Testis (tissue), 3 donors: ENCODE data around the gene BASP1. TPM values are rescaled to one million over a fixed set of nuclear protein-coding genes. Genes with fewer than 3 reads are reported as not detected.

Source experiments
- DNase-seq: peaks from one replicate; pipeline ENCODE4 v3.0.0-alpha.2; 2019
- H3K27ac ChIP-seq, 2 donors: fragments of 200-600 bp; sonication (generic); one replicate each; pipeline ENCODE4 v1.5.1; 2019
- H3K27me3 ChIP-seq: fragments of 200-600 bp; sonication (generic); one replicate; pipeline ENCODE4 v1.5.1; 2019
- H3K36me3 ChIP-seq: fragments of 200-600 bp; sonication (generic); one replicate; pipeline ENCODE4 v1.5.1; 2017; ENCODE audit warnings: low read depth; ENCODE audit errors: missing control alignments
- H3K4me1 ChIP-seq: fragments of 200-600 bp; sonication (generic); one replicate; pipeline ENCODE4 v1.5.1; 2019
- H3K4me3 ChIP-seq, 2 donors: fragments of 200-600 bp; sonication (generic); one replicate each; pipeline ENCODE4 v1.5.1; 2017 to 2019
- H3K9me3 ChIP-seq: fragments of 200-600 bp; sonication (generic); one replicate; pipeline ENCODE4 v1.5.1; 2017
- POLR2A ChIP-seq: fragments of 450-650 bp; IDR thresholded peaks from one replicate; pipeline ENCODE4 v1.6.1; 2017; ENCODE audit warnings: antibody characterized with exemption, mild to moderate bottlenecking, moderate library complexity
- WGBS, 2 donors: methylation state at CpG; one replicate each; pipeline ENCODE4 v1.1.5; 2018; 5-methylcytosine and 5-hydroxymethylcytosine counted together
- intact Hi-C: fragments of 100-400 bp; cut with DNase I; formaldehyde crosslinking; loops from one replicate; pipeline ENCODE4 v1.15.1; 2023; ENCODE audit warnings: low total_unique reads
- polyA plus RNA-seq: library from polyadenylated mRNA; stranded (reverse); fragments of 350-450 nt; fragmentation: Illumina TruSeq; extraction: RNeasy Lipid Tissue Mini Kit (QIAGEN cat#74804); gene quantifications from one replicate; pipeline ENCODE4 v1.2.3, GENCODE V29; 2014; ENCODE audit warnings: low read depth, low replicate concordance; ENCODE audit not compliant: insufficient read depth
- total RNA-seq, 2 donors: library from RNA; depleted of rRNA; stranded (reverse); fragments of >200 nt; gene quantifications; one replicate each; pipeline ENCODE4 v1.2.3, GENCODE V29; 2016
- TF ChIP-seq, protein P1 (sequence below), 3 experiments: fragments of 450-650 bp in 2 of 3; fragments of 200-600 bp in 1 of 3; sonication (generic) in 1 of 3; IDR thresholded peaks; one replicate each; pipeline ENCODE4 v1.5.1; 2016 to 2019; ENCODE audit warnings: antibody characterized with exemption in 3 of 3, mild to moderate bottlenecking in 2 of 3, moderate library complexity in 1 of 3

The BASP1 gene
- total and polyA plus RNA-seq, 3 donors from 2014 or later = 2.1 to 5.6 (median 2.6) TPM

GRCh38 chr5:17177501-17178372, 39.7 kb upstream of the BASP1 start:
- TF ChIP-seq POLR2A = no peak
- 64 to 76% methylated on average over 6 of the region's 6 CpGs for WGBS, 2 donors

GRCh38 chr5:17178373-17178675, 39.1 kb upstream of the BASP1 start:
- intact Hi-C loops = no loop called here
- TF ChIP-seq, protein P1, sequence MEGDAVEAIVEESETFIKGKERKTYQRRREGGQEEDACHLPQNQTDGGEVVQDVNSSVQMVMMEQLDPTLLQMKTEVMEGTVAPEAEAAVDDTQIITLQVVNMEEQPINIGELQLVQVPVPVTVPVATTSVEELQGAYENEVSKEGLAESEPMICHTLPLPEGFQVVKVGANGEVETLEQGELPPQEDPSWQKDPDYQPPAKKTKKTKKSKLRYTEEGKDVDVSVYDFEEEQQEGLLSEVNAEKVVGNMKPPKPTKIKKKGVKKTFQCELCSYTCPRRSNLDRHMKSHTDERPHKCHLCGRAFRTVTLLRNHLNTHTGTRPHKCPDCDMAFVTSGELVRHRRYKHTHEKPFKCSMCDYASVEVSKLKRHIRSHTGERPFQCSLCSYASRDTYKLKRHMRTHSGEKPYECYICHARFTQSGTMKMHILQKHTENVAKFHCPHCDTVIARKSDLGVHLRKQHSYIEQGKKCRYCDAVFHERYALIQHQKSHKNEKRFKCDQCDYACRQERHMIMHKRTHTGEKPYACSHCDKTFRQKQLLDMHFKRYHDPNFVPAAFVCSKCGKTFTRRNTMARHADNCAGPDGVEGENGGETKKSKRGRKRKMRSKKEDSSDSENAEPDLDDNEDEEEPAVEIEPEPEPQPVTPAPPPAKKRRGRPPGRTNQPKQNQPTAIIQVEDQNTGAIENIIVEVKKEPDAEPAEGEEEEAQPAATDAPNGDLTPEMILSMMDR (IDR thresholded peaks at IDR 0.05) = no peak
- no peak for TF ChIP-seq POLR2A
- Histone ChIP-seq H3K36me3 (no peaks in the 10 kb centered on the region), H3K4me3 (no peak overlapping the region), H3K27ac (no peak overlapping the region), H3K4me1 (no peaks in the 10 kb centered on the region), H3K9me3 (no peaks in the 10 kb centered on the region), H3K27me3 (no peaks in the 10 kb centered on the region)
- 80 to 81% methylated on average over 2 of the region's 2 CpGs for WGBS, 2 donors
- DNase-seq = no peak

More at GRCh38 chr5:17177501-17178372, 39.7 kb upstream of the BASP1 start:
- Histone ChIP-seq H3K27ac (no peak overlapping the region), H3K4me1 (no peaks in the 10 kb centered on the region), H3K9me3 (no peaks in the 10 kb centered on the region), H3K4me3 (no peak overlapping the region), H3K27me3 (no peaks in the 10 kb centered on the region), H3K36me3 (no peaks in the 10 kb centered on the region)
- DNase-seq = no peak
- intact Hi-C loops = no loop called here

DNA sequence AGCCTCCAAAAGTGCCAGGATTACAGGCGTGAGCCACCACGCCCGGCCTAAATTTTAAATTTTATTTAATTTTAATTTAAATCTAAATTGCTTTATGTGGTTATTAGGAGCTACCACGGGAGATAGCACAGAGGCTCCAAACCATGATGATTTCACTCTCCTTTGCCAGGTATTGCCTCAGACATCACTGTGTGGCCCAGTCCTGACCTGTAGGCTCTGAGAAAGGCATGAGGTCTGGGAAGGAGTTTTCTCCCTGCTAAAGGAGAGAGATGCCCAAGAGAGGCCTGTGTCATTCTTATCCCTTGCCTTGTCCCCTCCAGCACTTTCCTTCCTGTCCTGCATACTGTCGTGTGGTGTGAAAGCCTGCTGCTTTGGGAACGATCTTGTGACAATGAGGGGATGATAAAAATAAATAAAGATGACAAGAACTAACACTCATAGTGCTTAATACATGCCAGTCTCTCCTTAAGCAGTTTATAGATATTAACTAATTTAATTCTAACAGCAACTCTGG, 37.0 kb upstream of the BASP1 start:
- no peak overlapping the region for H3K4me3 ChIP-seq
- H3K27ac ChIP-seq = no peak overlapping the region
- no peak for TF ChIP-seq POLR2A
- TF ChIP-seq, protein P1 (IDR thresholded peaks at IDR 0.05) = no peak
- no peaks in the 10 kb centered on the region for H3K36me3 ChIP-seq
- DNase-seq = no peak
- intact Hi-C loops = loop anchor here (10.0 kb wide), 2 partner anchors 246 to 386 kb away; partner anchors contain the start of gene MYO10
- H3K4me1 ChIP-seq = no peaks in the 10 kb centered on the region
- 92% methylated on average over 6 of the region's 6 CpGs for WGBS, 2 donors
- no peaks in the 10 kb centered on the region for H3K9me3 ChIP-seq
- no peaks in the 10 kb centered on the region for H3K27me3 ChIP-seq

- Histone ChIP-seq H3K36me3 (no peaks in the 10 kb centered on the region), H3K9me3 (no peaks in the 10 kb centered on the region), H3K4me3 (no peak overlapping the region), H3K27me3 (no peaks in the 10 kb centered on the region), H3K27ac (no peak overlapping the region), H3K4me1 (no peaks in the 10 kb centered on the region)
- intact Hi-C loops = loop anchor here (10.0 kb wide), 2 partner anchors 246 to 386 kb away; partner anchors contain the start of gene MYO10
- 79 to 86% methylated on average over 11 of the region's 11 CpGs for WGBS, 2 donors
- no peak for TF ChIP-seq POLR2A
- TF ChIP-seq, protein P1 (IDR thresholded peaks at IDR 0.05) = no peak
- no peak for DNase-seq
These were observed 36.3 kb upstream of the BASP1 start for GRCh38 chr5:17180864-17181723.

- intact Hi-C loops = loop anchor here (10.0 kb wide), 2 partner anchors 248 to 388 kb away; partner anchors contain the start of gene MYO10
- Histone ChIP-seq H3K4me3 (no peak overlapping the region), H3K4me1 (no peaks in the 10 kb centered on the region), H3K27me3 (no peaks in the 10 kb centered on the region), H3K27ac (no peak overlapping the region), H3K9me3 (no peaks in the 10 kb centered on the region), H3K36me3 (no peaks in the 10 kb centered on the region)
- no peak for DNase-seq
- 92 to 97% methylated on average over 3 of the region's 3 CpGs for WGBS, 2 donors
- TF ChIP-seq POLR2A = no peak
These were observed 34.9 kb upstream of the BASP1 start for GRCh38 chr5:17182494-17182893.
